HG02840 (cell line): ENCODE results near the gene RAB9B.
A peak's percentile ranks its signal among the peaks of the same experiment; 100 is the strongest.
"Not testable (repeated sequence)": the region's sequence is repeated elsewhere in the genome, so short reads cannot be mapped to it uniquely, and the experiment has no call there.

Experiments used
- ATAC-seq: cut with Tn5 transposase; IDR thresholded peaks from one replicate; pipeline ENCODE4 v1.9.1; 2021; ENCODE audit warnings: mild to moderate bottlenecking, moderate library complexity, moderate number of reproducible peaks; ENCODE audit not compliant: unreplicated experiment, low FRiP score

Gene RAB9B

GRCh38 chrX:103831803-103832544 is at the start of gene RAB9B:
TSS of gene RAB9B (minus strand) at chrX:103832257. CDS start at chrX:103825784, 6,473 bp downstream.
- ATAC-seq, result peak; percentile 89

- no peak for ATAC-seq
These were observed 47.3 kb upstream of the RAB9B start for GRCh38 chrX:103879339-103879738.

- no peak for ATAC-seq
These were observed 46.5 kb upstream of the RAB9B start for GRCh38 chrX:103878466-103879122.

- ATAC-seq, result no peak
These were observed 45.5 kb upstream of the RAB9B start for GRCh38 chrX:103877571-103877970.

- ATAC-seq, result no peak
These were observed 33.0 kb upstream of the RAB9B start for GRCh38 chrX:103864886-103865534.

GRCh38 chrX:103864149-103864548 is 32.1 kb upstream of the RAB9B start:
- ATAC-seq, result no peak

GRCh38 chrX:103861200-103861599 is 29.1 kb upstream of the RAB9B start:
- no peak for ATAC-seq

- no peak for ATAC-seq
These were observed 17.5 kb upstream of the RAB9B start for GRCh38 chrX:103849558-103849957.

GRCh38 chrX:103847174-103847870 is 15.3 kb upstream of the RAB9B start:
- ATAC-seq, result no peak

GRCh38 chrX:103846386-103846785 is 14.3 kb upstream of the RAB9B start:
- ATAC-seq, result no peak

GRCh38 chrX:103845165-103845653 is 13.2 kb upstream of the RAB9B start:
- ATAC-seq, result peak; percentile 74

GRCh38 chrX:103839404-103839803 is 7.3 kb upstream of the RAB9B start:
- ATAC-seq, result no peak

GRCh38 chrX:103831342-103831802 is 685 bp downstream of the RAB9B start:
- ATAC-seq, result no peak

- no peak for ATAC-seq
These were observed 1.2 kb downstream of the RAB9B start for GRCh38 chrX:103830848-103831247.

GRCh38 chrX:103828529-103828928 is 3.5 kb downstream of the RAB9B start:
- ATAC-seq, result no peak

GRCh38 chrX:103825881-103826280 is 6.2 kb downstream of the RAB9B start:
- no peak for ATAC-seq

GRCh38 chrX:103823591-103823990 is 8.5 kb downstream of the RAB9B start:
- ATAC-seq, result no peak

- not testable (repeated sequence) for ATAC-seq
These were observed 11.3 kb downstream of the RAB9B start for GRCh38 chrX:103820802-103821201.

- ATAC-seq, result no peak
These were observed 13.0 kb downstream of the RAB9B start for GRCh38 chrX:103818842-103819619.

- ATAC-seq, result no peak
These were observed 14.6 kb downstream of the RAB9B start for GRCh38 chrX:103817502-103817901.
